Measurements from ENCODE around the gene COL20A1.

GRCh38 chr20:63249891-63250290 lies 43.1 kb upstream of the COL20A1 start:
- no peak for TF ChIP-seq CTCF (conservative IDR thresholded peaks at IDR 0.05 in 1 of 2, IDR thresholded peaks at IDR 0.05 in 1 of 2; ENCODE audit: low read depth in 1 of 2, low read length in 2 of 2)
- no peak for TF ChIP-seq EZH2 (IDR thresholded peaks at IDR 0.05; ENCODE audit: low read length, missing control alignments)

Measured in fibroblast of lung (primary cell).